ENCODE measurements around the gene PSMB10.
"Not testable (repeated sequence)": the region's sequence is repeated elsewhere in the genome, so short reads cannot be mapped to it uniquely, and the experiment has no call there.

Gene PSMB10

DNA sequence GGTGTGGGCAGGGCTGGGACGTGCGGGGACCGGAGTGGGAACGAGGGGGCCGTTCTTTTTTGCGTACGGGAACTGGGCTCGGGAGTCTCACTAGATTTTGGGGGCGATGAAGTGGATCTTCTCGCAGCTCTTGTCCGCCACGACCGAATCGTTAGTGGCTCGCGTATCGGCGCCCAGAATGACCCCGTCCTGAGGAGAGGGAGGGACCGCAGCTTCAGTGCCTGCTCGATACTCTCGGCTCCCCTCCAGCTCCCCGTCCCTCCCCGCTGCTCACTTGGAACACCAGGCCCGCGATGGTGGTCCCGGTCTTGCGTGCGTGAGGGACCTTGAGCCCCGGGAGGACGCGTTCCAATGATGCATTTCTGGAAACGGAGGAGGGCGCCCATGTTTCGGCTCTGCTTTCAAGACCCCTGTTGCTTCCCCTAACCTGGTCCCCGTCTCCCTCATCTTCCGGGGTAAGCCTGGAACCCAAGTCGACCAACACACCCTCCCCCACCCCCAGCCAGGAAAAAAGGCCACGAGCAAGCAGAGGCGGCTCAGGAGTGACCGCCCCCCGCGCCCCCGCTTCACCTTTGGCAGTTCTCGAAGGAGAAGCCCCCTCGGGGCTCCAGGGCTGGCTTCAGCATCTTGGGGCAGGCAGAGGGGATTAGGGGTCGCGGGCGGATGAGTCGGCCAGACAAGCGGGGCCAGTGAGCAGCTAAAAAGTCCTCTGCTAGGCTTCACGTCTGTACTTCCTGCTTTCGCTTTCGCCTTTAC, at the start of gene PSMB10:
TSS of gene PSMB10 (minus strand) at position 727 of the 756 bp plus-strand sequence. CDS start at position 626, 101 bp downstream.
- peak within 1 kb of the TSS; percentile 69 for H3K27ac ChIP-seq (ENCODE audit: low read length)
- no peaks in the 10 kb centered on the region for H3K9me3 ChIP-seq (ENCODE audit: insufficient read depth, low read depth, low read length)
- H3K9ac ChIP-seq (ENCODE audit: low read depth, low read length) = peak within 1 kb of the TSS; percentile 95
- H3K4me3 ChIP-seq (ENCODE audit: low read length) = peak within 1 kb of the TSS; percentile 89
- no peaks in the 10 kb centered on the region for H3K27me3 ChIP-seq (ENCODE audit: insufficient read depth, low read length)
- H3K4me1 ChIP-seq (ENCODE audit: insufficient read depth, low read length) = 0 out of 2 replicates have a peak, but pooled peaks cover 6% of the 10 kb centered on the region
- H3K36me3 ChIP-seq (ENCODE audit: insufficient read depth, low read depth, low read length) = no peaks in the 10 kb centered on the region; the same call in 1 of the 2 replicates

DNA sequence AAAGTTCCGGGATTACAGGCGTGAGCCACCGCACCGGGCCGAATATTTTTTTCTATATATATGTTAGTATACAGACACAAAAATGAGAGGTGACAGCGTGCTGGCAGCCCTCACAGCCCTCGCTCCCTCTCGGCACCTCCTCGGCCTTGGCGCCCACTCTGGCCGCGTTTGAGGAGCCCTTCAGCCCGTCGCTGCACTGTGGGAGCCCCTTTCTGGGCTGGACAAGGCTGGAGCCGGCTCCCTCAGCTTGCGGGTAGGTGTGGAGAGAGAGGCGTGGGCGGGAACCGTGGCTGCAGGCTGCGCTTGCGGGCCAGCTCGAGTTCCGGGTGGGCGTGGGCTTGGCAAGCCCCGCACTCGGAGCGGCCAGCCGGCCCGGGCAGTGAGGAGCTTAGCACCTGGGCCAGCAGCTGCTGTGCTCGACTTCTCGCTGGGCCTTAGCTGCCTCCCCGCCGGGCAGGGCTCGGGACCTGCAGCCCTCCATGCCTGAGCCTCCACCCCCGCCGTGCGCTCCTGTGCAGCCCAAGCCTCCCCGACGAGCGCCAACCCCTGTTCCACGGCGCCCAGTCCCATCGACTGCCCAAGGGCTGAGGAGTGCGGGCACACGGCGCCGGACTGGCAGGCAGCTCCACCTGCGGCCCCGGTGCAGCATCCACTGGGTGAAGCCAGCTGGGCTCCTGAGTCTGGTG, 45.5 kb upstream of the PSMB10 start:
- H3K9ac ChIP-seq (ENCODE audit: low read depth, low read length) = no peak overlapping the region
- no peaks in the 10 kb centered on the region for H3K36me3 ChIP-seq (ENCODE audit: insufficient read depth, low read depth, low read length)
- H3K27ac ChIP-seq (ENCODE audit: low read length) = no peak overlapping the region
- H3K4me1 ChIP-seq (ENCODE audit: insufficient read depth, low read length) = no peaks in the 10 kb centered on the region
- H3K9me3 ChIP-seq (ENCODE audit: insufficient read depth, low read depth, low read length) = no peaks in the 10 kb centered on the region
- H3K27me3 ChIP-seq (ENCODE audit: insufficient read depth, low read length) = peaks cover 10% of the 10 kb centered on the region
- no peak overlapping the region for H3K4me3 ChIP-seq (ENCODE audit: low read length)

DNA sequence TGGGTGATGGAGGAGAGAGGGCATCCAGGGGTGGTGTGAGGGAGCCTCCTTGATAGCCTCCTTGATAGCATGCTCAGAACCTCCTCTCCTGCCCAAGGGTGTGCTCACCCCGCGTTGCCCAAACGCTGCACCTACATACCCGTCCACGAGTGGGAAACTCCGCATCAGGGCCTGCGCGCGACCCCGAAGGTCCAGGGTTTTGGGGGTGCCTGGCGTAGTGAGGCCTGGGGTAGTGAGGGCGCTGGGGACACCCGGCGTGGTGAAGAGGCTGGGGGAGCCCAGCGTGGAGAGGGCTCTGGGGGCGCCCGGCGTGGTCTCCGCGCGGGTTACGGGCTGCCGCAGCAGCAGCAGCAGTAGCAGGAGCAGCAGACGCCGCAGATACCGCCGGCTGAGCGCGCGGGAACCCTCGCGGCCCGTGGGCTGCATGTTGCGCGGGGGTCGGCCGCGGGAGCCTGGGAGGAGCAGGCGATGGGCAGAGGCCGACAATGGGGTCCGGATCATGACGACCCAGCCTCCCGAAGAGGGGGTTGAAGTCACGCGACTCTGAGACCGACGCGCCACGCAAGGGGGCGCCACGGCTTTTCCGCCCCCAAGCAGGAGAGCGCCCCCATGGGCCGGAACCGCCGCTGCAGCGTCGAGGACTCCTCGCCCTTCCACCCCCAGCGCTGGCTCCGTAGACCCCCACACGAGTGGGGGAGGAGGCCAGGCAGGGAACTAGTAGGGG, 43.5 kb upstream of the PSMB10 start, which contains the start of gene DPEP3:
TSS of gene DPEP3 (minus strand) at position 545 of the 724 bp plus-strand sequence. CDS start at position 426, 119 bp downstream.
- Histone ChIP-seq H3K36me3 (ENCODE audit: insufficient read depth, low read depth, low read length) (no peaks in the 10 kb centered on the region), H3K4me1 (ENCODE audit: insufficient read depth, low read length) (no peaks in the 10 kb centered on the region), H3K9ac (ENCODE audit: low read depth, low read length) (no peak within 1 kb of the TSS), H3K27me3 (ENCODE audit: insufficient read depth, low read length) (peaks cover 13% of the 10 kb centered on the region), H3K27ac (ENCODE audit: low read length) (no peak within 1 kb of the TSS), H3K9me3 (ENCODE audit: insufficient read depth, low read depth, low read length) (no peaks in the 10 kb centered on the region), H3K4me3 (ENCODE audit: low read length) (no peak within 1 kb of the TSS)

DNA sequence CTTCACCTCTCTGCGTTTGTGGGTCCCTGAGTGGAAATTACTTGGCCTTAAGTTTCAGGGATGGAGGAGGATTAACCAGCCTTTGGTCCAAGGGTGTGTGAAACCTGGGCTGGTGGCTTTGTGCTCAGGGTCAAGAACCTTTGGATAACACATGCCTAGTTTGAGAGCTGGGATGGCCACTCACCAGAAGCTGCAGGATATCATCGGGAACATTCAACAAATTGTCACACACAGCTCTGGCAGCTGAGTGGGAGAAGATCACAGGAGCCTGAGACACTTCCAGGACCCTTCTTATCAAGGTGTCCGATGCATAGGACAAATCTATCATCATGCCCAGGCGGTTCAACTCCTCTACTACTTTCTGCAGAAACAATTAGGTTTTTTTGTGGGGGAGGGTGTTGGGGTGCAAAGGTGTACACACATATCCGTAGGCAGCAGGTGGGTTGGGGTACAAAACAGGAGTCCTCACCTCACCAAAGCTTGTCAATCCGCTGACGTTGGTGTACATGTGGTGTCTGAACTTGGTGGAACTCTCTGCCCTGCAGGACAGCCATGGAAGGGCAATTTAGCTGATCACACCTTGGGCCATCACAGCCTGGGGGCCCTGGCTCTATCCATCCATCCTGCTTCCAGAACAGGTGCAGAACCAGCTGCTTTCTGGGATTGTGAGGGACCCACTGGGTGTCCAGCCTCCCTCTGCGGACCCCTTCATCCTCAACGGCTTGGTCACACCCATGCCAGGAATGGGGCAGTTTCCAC, 41.0 kb upstream of the PSMB10 start:
- no peaks in the 10 kb centered on the region for H3K4me1 ChIP-seq (ENCODE audit: insufficient read depth, low read length)
- peaks cover 13% of the 10 kb centered on the region for H3K27me3 ChIP-seq (ENCODE audit: insufficient read depth, low read length)
- no peaks in the 10 kb centered on the region for H3K9me3 ChIP-seq (ENCODE audit: insufficient read depth, low read depth, low read length)
- no peak overlapping the region for H3K9ac ChIP-seq (ENCODE audit: low read depth, low read length)
- no peaks in the 10 kb centered on the region for H3K36me3 ChIP-seq (ENCODE audit: insufficient read depth, low read depth, low read length)
- H3K4me3 ChIP-seq (ENCODE audit: low read length) = no peak overlapping the region
- H3K27ac ChIP-seq (ENCODE audit: low read length) = no peak overlapping the region

DNA sequence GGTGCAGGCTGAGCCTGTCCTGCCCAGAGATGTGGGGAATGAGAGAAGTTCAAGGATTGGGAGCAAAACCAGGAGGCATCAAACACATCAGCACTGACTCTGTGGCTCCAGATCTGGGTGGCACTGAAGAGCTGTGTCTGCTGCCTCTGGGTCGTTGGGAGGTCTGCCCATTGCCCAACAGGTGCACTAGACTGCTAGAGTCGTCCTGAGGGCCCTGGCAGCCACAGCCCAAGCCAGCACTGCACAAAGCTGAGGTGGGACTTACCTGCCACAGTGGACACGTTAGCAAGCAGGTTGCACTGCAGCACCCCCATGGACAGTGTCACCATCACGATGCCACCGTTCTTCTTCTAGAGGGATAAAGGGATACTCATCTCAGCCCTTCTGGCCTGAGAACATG, 40.4 kb upstream of the PSMB10 start:
- Histone ChIP-seq H3K27me3 (ENCODE audit: insufficient read depth, low read length) (peaks cover 13% of the 10 kb centered on the region), H3K36me3 (ENCODE audit: insufficient read depth, low read depth, low read length) (no peaks in the 10 kb centered on the region), H3K27ac (ENCODE audit: low read length) (no peak overlapping the region), H3K9me3 (ENCODE audit: insufficient read depth, low read depth, low read length) (no peaks in the 10 kb centered on the region), H3K9ac (ENCODE audit: low read depth, low read length) (no peak overlapping the region), H3K4me3 (ENCODE audit: low read length) (no peak overlapping the region), H3K4me1 (ENCODE audit: insufficient read depth, low read length) (no peaks in the 10 kb centered on the region)

DNA sequence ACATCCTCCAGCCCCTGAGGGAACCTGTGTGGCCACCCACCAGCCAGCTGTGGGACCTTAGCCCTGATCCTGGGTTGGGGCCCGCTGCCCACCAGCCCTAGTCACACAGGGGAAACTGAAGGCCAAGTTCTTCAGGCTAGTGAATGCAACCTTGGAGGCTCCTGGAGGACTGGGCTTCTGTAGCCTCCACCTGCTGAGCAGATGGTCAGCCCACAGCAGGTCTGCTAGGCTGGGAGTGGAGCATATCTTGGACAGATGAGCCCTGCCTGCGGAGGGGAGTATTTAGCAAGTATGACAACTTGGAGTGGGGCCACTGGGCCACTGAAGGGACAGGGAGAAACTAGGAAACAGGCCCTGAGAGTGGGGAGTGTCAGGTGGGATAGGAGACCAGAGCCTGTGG, 39.6 kb upstream of the PSMB10 start:
- Histone ChIP-seq H3K9ac (ENCODE audit: low read depth, low read length) (no peak overlapping the region), H3K4me1 (ENCODE audit: insufficient read depth, low read length) (no peaks in the 10 kb centered on the region), H3K36me3 (ENCODE audit: insufficient read depth, low read depth, low read length) (no peaks in the 10 kb centered on the region), H3K27ac (ENCODE audit: low read length) (no peak overlapping the region), H3K4me3 (ENCODE audit: low read length) (no peak overlapping the region), H3K9me3 (ENCODE audit: insufficient read depth, low read depth, low read length) (no peaks in the 10 kb centered on the region), H3K27me3 (ENCODE audit: insufficient read depth, low read length) (peaks cover 13% of the 10 kb centered on the region)

DNA sequence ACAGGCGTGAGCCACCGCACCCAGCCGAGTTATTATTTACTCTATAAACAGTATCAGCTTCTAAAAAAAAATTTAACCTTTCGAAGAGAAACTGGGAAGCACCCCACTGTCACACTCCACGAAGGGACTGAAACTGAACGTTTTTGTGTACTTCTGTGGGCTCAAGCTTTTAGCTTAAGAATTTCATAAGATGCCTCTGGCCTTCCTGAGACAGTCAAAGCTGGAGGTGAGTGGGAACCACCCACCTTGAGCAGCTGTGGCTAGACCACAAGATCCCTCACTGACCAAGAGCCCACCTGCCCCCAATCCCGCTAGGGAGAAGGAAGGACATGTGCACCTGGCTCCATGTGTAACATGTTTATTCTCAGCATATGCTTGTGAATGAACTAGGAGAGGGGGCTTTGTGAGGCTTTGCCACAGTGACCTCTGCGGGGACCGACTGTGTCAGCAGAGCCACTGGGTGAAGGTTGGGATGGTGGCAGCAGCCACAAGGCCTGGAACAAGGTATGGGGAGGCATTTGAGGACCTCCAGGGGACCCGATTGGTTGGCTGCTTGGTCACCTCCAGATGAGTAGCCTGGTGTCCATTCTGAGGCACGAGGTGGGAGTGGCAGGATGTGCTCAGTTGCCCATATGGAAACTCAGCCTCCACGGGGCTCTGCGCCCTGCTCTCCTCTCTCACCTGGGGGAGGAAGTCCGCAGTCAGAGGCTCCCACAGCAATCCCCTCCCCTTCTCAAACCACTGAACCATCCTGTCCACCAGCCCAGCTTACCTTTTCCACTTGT, 38.9 kb upstream of the PSMB10 start:
- Histone ChIP-seq H3K4me1 (ENCODE audit: insufficient read depth, low read length) (no peaks in the 10 kb centered on the region), H3K9ac (ENCODE audit: low read depth, low read length) (no peak overlapping the region)

DNA sequence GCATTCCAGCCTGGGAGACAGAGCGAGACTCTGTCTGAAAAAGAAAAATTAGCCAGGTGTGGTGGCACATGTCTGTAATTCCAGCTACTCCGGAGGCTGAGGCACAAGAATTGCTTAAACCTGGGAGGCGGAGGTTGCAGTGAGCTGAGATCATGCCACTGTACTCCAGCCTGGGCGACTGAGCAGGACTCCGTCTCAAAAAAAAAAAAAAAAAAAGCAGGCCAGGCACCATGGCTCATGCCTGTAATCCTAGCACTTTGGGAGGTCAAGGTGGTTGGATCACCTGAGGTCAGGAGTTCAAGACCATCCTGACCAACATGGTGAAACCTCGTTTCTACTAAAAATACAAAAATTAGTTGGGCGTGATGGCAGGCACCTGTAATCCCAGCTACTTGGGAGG, 35.6 kb upstream of the PSMB10 start:
- not testable (repeated sequence) for H3K4me3 ChIP-seq (ENCODE audit: low read length); H3K36me3 ChIP-seq (ENCODE audit: insufficient read depth, low read depth, low read length); H3K4me1 ChIP-seq (ENCODE audit: insufficient read depth, low read length); H3K27ac ChIP-seq (ENCODE audit: low read length); H3K9ac ChIP-seq (ENCODE audit: low read depth, low read length); H3K9me3 ChIP-seq (ENCODE audit: insufficient read depth, low read depth, low read length)
- H3K27me3 ChIP-seq (ENCODE audit: insufficient read depth, low read length) = peaks cover 11% of the 10 kb centered on the region; the same call in 1 of the 2 replicates

More for the DNA sequence above, 38.9 kb upstream of the PSMB10 start:
- H3K27ac ChIP-seq (ENCODE audit: low read length) = no peak overlapping the region
- peaks cover 13% of the 10 kb centered on the region for H3K27me3 ChIP-seq (ENCODE audit: insufficient read depth, low read length)
- no peaks in the 10 kb centered on the region for H3K9me3 ChIP-seq (ENCODE audit: insufficient read depth, low read depth, low read length)
- no peaks in the 10 kb centered on the region for H3K36me3 ChIP-seq (ENCODE audit: insufficient read depth, low read depth, low read length)
- no peak overlapping the region for H3K4me3 ChIP-seq (ENCODE audit: low read length)

DNA sequence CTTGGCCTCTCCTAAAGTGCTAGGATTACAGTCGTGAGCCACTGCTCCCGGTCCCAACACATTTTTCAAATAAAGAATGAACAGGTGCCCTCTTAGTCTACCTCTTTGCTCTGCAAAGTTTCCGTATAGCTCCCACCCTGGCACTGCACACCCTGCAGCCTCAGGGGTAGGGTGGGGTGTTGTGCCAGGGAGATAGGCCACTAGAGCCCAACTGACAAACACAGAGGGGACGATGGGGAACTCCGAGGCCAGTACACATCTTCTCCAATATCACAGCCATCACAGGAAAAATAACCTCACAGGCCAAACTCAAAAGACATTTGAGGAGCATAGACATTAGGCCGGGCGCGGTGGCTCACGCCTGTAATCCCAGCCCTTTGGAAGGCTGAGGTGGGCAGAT, 34.5 kb upstream of the PSMB10 start:
- peaks cover 13% of the 10 kb centered on the region for H3K4me1 ChIP-seq (ENCODE audit: insufficient read depth, low read length)
- H3K27me3 ChIP-seq (ENCODE audit: insufficient read depth, low read length) = peaks cover 8% of the 10 kb centered on the region; the same call in 1 of the 2 replicates
- H3K9me3 ChIP-seq (ENCODE audit: insufficient read depth, low read depth, low read length) = no peaks in the 10 kb centered on the region
- H3K4me3 ChIP-seq (ENCODE audit: low read length) = no peak overlapping the region
- H3K27ac ChIP-seq (ENCODE audit: low read length) = no peak overlapping the region
- H3K36me3 ChIP-seq (ENCODE audit: insufficient read depth, low read depth, low read length) = no peaks in the 10 kb centered on the region
- H3K9ac ChIP-seq (ENCODE audit: low read depth, low read length) = no peak overlapping the region

DNA sequence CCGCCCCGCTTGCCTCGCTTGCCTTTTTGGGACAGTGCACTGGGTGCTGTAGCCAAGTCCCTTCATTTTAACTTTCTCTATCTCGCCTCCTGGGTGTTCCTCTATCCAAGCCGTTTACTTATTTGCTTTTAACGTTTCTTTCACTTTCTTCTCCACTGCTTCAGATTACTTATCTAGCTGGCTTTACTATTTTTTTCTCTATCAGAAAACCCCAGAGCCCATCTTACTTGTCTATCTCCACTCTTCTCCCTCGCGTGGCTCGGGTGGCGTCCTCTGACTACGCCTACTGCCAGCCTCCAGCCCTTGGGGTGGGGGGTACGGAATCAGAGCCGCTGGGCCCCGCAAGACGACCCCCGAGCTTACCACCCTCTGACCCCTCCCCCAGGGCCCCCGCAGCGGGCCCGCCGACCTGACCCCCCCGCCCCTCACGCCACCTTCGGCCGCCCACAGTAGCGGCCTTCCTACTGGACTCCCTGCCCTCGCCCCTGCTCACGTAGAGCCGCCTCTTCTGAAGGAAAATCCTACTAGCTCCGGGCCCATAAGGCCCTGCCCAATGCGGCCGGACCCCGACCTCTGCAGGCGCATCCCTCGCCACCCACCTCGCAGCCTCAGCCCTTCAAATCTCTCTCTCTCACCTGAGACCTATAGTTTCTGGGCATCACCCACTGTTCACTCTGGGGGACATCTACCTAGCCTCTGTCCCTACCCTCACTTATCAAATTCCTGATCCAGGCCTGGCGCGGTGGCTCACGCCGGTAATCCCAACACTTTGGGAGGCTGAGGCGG, 32.8 kb upstream of the PSMB10 start:
- Histone ChIP-seq H3K27ac (ENCODE audit: low read length) (no peak overlapping the region), H3K4me1 (ENCODE audit: insufficient read depth, low read length) (peaks cover 18% of the 10 kb centered on the region), H3K36me3 (ENCODE audit: insufficient read depth, low read depth, low read length) (no peaks in the 10 kb centered on the region), H3K9me3 (ENCODE audit: insufficient read depth, low read depth, low read length) (no peaks in the 10 kb centered on the region), H3K4me3 (ENCODE audit: low read length) (peak overlapping the region; percentile 72; the same call in 1 of the 2 replicates), H3K27me3 (ENCODE audit: insufficient read depth, low read length) (peaks cover 8% of the 10 kb centered on the region; the same call in 1 of the 2 replicates), H3K9ac (ENCODE audit: low read depth, low read length) (peak overlapping the region; percentile 45; the same call in 1 of the 2 replicates)
